Sciatic nerve (tissue), 2 donors: ENCODE results near the gene SIRPA. TPM values are rescaled to one million over a fixed set of nuclear protein-coding genes. Genes with fewer than 3 reads are reported as not detected.
"Not testable (repeated sequence)": the region's sequence is repeated elsewhere in the genome, so short reads cannot be mapped to it uniquely, and the experiment has no call there.

Source experiments
- ATAC-seq: fragments of 200-7000 bp; cut with Tn5 transposase; one replicate; pipeline ENCODE4 v1.9.1; 2020; ENCODE audit warnings: mild to moderate bottlenecking, moderate library complexity
- DNase-seq: peaks from one replicate; pipeline ENCODE4 v3.0.0-alpha.2; 2020; ENCODE audit warnings: low spot score
- intact Hi-C: fragments of 100-400 bp; cut with DNase I; formaldehyde crosslinking; loops from one replicate; pipeline ENCODE4 v1.14.2; 2022
- total RNA-seq: library from RNA; stranded (reverse); fragmentation: NEBNext Ultra II Directional; extraction: Animal tissue kit (Norgen Biotek cat#: 25700); gene quantifications from one replicate; pipeline ENCODE4 v1.2.1, GENCODE V29; 2021
- donor health status: DM: no; HTN: no; CAD: no.
- donor health status: DM: no; HTN: no; CAD: no.

The SIRPA gene
- total RNA-seq, 1 donor from 2014 or later: 55.5 TPM

DNA sequence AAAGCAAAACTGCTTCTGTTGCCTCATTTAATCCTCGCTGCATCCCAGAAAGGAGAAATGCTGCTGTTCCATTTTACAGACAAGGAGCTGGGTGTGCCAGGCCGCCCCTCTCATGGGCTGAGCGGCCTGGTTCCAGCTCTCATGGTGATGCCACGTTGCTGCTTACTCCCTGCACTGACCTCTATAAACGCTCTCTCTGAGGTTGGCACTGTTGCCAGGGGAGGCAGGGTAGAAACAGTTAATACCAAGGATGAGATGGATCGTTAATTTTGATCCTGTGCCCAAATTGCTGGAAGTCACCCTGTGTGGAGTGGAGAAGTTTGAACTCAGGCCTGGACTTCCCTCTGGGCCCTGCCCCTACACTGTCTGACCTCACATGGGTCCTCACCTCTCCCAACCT, 25.6 kb downstream of the SIRPA start:
- DNase-seq (no peak), ATAC-seq (no peak)
- intact Hi-C loops: no loop called here

DNA sequence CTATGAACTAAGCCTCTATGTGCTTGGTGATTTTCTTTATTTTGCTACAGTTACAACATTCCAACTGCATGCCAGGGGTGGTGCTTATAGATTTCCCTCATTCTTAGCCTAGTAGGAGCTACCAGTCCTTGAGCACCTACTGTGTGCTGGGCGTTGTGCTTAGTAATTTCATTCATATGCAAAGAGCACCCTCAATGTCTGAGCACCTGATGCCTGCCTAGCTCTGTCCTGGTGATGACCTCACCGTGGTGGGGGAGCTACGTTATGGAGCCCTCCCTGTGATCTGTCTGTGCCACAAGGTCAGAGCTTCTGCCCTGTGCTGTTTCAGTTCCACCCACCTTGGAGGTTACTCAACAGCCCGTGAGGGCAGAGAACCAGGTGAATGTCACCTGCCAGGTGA, 26.8 kb downstream of the SIRPA start:
- intact Hi-C loops, ATAC-seq: not testable (repeated sequence)

DNA sequence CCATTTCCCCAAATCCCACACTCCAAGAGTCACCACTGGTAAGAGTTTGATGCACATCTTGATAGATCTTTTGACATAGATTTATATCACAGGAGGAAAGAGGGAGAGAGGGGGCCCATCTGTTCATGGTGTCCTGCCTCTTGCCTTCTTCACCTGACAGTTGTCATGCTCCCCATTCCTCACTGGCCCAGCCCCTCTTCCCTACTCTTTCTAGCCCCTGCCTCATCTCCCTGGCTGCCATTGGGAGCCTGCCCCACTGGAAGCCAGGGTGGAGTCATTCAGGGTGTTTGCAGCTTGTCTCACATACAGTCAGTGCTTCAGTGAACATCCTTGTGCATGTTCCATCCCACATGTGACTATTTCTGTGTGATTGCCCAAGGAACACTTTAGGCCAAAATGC, 27.6 kb downstream of the SIRPA start:
- DNase-seq: no peak
- intact Hi-C loops: no loop called here
- no peak for ATAC-seq

More for the DNA sequence above, 26.8 kb downstream of the SIRPA start:
- DNase-seq: not testable (repeated sequence)

DNA sequence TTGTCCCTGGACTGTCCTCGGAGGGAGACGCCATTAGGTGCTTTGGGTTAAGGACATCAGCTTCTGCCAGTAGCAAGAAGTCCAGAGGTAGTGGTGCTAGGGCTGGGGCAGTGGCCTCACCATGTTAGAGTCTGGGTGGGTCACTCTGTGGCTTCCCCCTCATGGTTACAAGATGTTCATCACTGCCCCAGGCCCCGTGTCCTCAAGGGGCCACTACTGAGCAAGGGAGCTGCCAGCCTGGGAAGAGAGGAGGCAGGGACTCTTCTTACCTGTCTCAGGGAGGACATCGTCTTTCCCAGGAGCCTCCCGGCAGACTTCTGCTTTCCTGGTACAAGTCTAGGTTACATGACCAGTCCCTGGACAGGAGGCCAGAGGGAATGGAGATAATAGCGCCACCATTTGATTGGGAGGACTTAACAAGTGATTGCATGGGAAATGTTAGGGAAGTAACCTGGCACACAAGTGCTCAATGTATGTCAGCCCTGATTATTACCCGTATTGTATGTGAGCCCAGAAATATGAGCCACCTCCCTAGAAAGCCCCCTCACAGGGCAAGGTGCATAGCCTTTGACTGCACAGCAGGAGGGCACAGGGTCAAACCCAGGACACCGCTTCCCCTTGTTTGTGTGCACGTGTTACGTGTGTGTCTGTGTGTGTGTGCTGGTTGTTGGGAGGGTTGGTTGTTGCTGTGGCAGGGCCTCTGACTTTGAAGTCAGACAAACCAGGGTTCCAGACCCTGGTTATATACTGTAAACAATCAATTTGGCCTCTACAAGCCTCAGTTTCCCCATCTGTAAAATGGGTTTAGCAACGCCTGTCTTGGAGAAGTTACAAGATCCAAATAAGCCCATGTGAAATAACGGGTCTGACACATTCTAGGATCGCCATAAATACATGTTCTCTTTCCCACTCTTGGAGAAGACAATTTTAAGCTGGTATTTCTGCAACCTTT, 30.0 kb downstream of the SIRPA start:
- intact Hi-C loops: no loop called here
- no peak for DNase-seq
- ATAC-seq: no peak

DNA sequence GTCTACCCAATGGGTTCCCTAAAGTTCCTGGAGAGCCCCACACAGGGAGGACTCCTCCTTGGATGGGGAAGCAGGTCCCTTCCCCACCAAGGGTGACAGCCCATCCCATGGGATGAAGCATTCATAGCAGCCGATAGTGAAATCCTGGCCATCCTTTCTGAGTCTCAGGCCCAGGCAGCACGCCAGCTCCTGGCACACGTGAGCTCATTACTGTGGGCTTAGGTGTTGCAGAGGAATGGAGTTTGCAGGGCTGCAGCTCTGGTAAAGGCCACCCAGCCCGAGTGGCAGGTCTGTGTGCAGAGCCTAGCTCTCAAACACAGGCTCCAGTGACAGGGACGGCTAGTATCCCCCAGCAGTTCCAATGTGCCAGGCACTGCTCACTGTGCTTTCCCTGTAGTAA, 31.0 kb downstream of the SIRPA start:
- no peak for ATAC-seq

DNA sequence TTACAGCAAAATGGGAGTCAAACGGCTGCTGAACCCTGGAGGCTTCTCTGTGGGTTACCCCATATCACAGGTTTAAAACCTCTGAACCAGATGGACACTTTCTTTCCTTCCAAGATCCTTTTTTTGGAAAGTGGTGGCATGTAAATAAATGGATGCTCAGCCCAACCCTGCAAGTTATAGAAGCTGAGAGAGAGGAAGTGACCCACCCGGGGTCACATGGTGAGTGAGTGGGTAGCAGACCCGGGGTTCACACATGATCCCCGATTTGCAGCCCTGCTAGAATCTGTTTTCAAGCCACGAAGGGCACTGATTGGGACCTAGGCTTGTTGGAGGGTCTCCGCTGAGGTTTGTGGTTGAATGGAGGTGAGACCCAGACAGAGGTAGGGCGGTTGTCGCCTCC, 32.0 kb downstream of the SIRPA start:
- no peak for ATAC-seq
- intact Hi-C loops: no loop called here

More for the DNA sequence above, 31.0 kb downstream of the SIRPA start:
- DNase-seq: no peak
- intact Hi-C loops: no loop called here

DNA sequence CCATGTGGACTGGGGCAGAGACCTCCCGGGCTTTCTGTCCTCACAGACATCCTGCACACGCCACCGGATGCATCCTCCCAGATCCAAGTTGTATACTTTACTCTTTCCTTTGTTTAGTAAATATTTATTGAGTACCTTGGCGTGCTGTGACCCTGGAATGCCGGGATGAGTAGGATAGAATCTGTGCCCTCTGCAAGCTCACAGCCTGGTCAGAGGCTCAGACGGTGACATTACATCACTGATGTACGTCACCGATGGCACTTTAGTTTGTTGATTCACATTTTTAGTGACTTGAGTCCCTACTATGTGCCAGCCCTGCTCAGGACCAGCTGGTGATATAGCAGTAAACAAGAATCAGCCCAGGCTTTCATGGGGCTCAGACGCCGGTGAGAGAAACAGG, 32.9 kb downstream of the SIRPA start:
- ATAC-seq (no peak), DNase-seq (no peak)
- intact Hi-C loops: no loop called here

More for the DNA sequence above, 32.0 kb downstream of the SIRPA start:
- DNase-seq: no peak

DNA sequence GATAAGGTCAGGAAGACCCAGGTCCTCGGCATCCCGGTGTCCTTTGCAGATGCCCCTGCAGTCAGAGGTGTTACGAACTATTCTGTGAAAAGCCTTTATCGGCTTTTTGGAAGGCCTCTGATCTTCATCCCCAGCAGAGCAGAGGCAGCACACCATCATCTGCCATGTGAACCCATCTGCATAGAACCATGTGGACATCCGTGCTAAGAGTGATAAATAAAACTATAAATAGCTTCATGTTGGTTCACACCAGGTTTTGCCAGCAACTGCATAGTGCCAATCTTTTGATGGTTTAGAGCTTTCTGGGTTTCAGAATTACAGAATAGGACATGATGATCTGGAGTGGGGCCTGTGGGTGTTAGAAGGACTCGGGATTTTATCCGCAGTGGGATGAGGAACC, 33.6 kb downstream of the SIRPA start:
- no peak for ATAC-seq
- intact Hi-C loops: no loop called here

DNA sequence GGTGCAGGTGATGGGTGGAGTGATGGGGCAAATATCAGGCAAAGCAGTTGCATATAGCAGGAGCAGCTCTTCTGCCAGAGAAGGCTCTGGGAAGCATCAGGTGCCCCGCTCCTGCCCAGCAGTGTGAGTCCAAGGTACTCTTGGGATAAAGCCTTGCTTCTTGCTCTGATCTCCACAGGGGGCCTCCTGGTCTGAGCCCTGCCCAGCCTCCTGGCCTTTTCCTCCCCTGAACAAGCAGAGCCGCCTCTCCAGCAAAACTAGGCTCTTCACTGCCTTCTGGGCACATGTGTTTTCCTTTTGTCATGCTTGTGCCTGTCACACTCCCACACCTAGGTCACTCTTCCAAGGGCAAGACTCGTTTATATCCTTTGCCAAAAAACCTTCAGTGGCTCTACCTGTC, 34.3 kb downstream of the SIRPA start:
- intact Hi-C loops: no loop called here
- ATAC-seq: no peak
- DNase-seq: no peak

More for the DNA sequence above, 33.6 kb downstream of the SIRPA start:
- DNase-seq: no peak

DNA sequence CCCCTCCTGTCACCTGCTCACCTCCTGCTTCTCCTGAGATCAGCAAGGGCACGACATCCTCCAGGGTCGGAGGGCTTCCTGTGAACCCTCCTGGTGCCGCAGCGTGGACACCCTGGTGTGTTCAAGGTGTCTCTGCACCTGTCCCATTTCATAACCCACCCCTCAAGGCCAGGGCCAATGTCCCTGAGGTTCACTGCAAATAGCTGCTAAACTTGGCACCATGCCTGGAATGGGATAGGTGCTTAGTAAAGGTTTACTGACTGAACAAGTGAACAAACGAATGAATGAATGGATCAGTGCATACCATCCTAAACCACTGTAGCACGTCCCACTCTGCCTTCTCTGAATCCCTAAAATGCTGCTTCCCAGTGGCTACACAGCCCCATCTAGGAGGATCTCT, 35.0 kb downstream of the SIRPA start:
- no peak for DNase-seq
- ATAC-seq: no peak
- intact Hi-C loops: no loop called here

DNA sequence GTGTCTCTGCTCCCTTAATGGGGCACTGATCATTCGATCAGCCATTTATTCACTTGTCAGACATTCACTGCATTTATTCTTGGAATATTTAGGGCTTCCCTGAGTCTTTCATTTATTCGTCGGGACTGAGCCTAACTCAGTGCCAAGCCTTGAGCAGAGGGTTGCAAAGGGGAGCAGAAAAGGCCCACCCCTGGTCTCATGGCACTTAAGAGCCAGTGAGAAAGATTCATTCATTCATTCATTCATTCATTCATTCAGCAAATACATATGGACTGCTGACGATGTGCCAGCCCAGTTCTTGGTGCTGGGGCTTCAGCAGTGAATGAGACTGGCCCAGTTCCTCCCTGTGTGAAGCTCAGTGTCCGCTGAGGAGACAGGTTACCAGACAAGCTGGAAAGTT, 36.6 kb downstream of the SIRPA start:
- no peak for ATAC-seq
- intact Hi-C loops: no loop called here
- no peak for DNase-seq

DNA sequence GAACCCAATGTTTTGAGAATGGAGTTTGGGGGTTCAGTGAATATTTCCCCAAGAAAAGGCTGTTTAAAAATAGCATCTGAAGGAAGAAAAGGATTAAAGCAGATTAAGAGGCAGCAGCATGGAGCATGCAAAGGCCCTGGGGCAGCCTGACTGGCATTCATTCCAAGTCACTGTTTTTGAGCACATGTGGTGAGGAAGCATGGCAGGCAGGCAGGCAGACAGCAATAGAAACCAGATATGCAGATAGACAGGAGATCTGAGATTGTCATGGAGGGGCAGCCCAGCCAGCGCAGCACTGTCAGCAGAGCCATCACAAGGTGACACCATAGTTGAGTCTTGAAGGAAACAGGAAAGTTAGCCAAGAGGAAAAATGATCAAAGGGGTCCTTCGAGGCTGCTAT, 37.8 kb downstream of the SIRPA start:
- ATAC-seq (no peak), DNase-seq (no peak)
- intact Hi-C loops: no loop called here

DNA sequence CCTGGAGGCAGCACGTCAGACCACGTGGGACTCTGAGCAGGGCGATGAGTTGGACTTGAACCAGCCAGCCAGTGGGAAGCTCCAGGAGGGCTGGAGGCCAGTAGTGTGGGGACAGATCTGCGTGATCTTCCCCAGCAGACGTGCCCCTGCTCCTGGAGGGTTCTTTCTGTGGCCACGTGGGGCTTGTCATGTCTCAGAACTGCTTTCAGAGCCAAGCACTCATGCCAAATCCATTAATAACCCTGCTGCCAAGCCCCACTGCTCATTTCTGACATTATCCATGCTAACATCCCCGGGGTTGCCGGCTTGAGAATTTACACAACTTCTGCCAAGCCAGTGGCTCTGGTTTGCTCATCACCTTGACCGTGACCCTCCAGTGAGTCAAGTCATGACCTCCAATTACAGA, 38.3 kb downstream of the SIRPA start:
- DNase-seq: no peak
- ATAC-seq: peak; percentile 63
- intact Hi-C loops: no loop called here

DNA sequence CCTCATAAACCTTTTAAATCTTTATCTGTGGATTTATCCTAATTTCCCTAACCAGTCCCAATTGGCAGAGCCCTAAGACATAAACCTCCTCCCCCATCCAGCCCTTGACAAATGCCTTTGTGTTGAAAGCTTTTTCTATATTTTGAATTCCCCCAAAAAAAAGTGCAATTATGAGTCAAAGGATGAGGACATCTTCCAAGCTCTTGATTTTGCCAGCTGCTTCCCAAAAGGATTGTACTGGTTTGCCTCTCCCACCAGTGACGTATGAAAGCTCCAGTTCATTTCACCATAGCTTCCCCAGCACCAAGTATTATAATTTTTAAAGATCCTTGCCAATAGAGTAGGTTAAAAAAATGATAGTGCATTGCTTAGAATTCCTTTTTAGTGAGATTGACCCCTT, 38.9 kb downstream of the SIRPA start:
- DNase-seq (no peak), ATAC-seq (peak; percentile 74)
- intact Hi-C loops: no loop called here

DNA sequence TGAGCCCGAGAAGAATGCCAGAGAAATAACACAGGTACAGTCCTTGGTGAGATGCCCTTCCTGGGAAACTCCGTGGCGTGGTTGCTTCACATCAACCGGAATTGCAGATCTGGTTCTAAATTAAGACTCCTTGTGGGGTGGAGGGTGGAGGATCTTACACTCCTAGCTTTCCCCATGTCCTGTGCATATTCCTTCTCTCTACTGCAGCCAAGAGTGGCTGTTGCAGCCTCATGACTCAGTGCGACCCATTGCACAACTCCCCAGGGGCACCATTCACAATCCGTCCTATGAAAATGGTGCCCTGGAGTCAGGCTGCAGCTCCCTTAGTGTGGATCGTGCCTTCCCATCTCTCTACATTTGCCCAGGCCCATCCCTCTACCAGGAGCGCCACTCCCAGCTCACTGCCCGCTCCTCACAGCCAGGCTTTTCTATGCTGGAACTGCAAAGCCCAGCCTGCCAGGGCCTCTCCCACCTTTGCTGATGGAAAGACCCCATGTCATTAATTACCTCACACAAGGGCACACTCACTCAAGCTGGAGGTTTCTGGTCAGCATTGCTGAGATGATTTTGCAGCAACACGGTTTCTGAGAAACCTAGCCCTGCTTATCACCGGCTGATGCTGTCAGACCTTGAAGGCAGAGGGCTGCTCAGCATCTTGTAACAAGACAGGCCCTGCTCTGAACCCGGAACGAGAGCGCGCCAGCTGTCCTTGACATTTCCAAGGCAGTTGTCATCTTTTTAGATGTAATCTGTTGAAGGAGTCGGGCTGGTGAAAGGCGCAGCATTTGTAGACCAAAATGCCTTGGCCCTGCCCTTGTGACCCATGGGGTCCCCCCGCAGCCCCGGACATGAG, 39.7 kb downstream of the SIRPA start:
- intact Hi-C loops: no loop called here
- ATAC-seq (peak; percentile 84), DNase-seq (peak; percentile 75)

DNA sequence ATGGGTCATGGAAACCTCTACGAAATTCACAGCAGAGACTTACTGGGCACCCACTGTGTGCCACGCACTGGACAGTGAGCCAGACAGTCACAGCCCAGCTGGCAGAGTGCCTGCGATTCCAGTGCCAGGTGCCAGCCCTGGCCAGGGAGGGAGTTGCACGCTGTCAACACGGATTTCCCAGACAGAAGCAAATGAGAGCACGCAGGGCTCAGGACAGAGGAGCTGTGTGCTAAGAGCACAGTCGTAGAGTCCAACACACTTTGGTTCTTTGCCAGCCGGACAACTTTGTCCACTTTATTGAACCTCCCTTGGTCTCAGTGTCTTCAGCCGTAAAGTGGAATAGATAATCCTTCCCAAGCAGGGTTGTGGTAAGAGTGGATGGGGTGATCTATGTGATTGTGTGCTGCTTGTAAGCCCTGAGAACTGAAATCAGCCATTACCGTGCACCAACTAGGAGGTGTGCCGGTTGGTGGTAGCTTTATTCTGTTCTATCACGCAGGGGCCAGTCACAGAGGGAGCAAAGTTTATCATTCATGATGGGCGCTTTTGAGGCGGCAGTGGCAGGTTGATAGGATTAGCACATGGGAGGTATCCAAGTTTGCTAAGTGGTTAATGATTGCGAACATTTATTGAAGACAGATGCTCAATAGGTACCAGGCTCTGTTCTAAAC, 40.6 kb downstream of the SIRPA start:
- intact Hi-C loops: no loop called here
- no peak for DNase-seq
- peak; percentile 11 for ATAC-seq

DNA sequence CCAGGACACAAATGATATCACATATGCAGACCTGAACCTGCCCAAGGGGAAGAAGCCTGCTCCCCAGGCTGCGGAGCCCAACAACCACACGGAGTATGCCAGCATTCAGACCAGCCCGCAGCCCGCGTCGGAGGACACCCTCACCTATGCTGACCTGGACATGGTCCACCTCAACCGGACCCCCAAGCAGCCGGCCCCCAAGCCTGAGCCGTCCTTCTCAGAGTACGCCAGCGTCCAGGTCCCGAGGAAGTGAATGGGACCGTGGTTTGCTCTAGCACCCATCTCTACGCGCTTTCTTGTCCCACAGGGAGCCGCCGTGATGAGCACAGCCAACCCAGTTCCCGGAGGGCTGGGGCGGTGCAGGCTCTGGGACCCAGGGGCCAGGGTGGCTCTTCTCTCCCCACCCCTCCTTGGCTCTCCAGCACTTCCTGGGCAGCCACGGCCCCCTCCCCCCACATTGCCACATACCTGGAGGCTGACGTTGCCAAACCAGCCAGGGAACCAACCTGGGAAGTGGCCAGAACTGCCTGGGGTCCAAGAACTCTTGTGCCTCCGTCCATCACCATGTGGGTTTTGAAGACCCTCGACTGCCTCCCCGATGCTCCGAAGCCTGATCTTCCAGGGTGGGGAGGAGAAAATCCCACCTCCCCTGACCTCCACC, 42.2 kb downstream of the SIRPA start:
- intact Hi-C loops: no loop called here
- DNase-seq (no peak), ATAC-seq (no peak)

DNA sequence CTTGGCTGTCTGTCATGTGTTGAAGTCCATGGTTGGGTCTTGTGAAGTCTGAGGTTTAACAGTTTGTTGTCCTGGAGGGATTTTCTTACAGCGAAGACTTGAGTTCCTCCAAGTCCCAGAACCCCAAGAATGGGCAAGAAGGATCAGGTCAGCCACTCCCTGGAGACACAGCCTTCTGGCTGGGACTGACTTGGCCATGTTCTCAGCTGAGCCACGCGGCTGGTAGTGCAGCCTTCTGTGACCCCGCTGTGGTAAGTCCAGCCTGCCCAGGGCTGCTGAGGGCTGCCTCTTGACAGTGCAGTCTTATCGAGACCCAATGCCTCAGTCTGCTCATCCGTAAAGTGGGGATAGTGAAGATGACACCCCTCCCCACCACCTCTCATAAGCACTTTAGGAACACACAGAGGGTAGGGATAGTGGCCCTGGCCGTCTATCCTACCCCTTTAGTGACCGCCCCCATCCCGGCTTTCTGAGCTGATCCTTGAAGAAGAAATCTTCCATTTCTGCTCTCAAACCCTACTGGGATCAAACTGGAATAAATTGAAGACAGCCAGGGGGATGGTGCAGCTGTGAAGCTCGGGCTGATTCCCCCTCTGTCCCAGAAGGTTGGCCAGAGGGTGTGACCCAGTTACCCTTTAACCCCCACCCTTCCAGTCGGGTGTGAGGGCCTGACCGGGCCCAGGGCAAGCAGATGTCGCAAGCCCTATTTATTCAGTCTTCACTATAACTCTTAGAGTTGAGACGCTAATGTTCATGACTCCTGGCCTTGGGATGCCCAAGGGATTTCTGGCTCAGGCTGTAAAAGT, 43.5 kb downstream of the SIRPA start:
- intact Hi-C loops: no loop called here
- DNase-seq (no peak), ATAC-seq (no peak)
